ELR (cell line): ENCODE measurements around the gene C19orf81.
"Not testable (repeated sequence)": the region's sequence is repeated elsewhere in the genome, so short reads cannot be mapped to it uniquely, and the experiment has no call there.

ENCODE experiments used
- DNase-seq: peaks from one replicate; pipeline ENCODE4 v3.0.0-alpha.2; 2015; ENCODE audit warnings: low read depth

C19orf81 gene

GRCh38 chr19:50649433-50650391 is at the start of gene C19orf81:
Gene C19orf81 (plus strand): TSS chr19:50649445. CDS start chr19:50649445, 0 bp downstream.
- peak; percentile 55 for DNase-seq

DNA sequence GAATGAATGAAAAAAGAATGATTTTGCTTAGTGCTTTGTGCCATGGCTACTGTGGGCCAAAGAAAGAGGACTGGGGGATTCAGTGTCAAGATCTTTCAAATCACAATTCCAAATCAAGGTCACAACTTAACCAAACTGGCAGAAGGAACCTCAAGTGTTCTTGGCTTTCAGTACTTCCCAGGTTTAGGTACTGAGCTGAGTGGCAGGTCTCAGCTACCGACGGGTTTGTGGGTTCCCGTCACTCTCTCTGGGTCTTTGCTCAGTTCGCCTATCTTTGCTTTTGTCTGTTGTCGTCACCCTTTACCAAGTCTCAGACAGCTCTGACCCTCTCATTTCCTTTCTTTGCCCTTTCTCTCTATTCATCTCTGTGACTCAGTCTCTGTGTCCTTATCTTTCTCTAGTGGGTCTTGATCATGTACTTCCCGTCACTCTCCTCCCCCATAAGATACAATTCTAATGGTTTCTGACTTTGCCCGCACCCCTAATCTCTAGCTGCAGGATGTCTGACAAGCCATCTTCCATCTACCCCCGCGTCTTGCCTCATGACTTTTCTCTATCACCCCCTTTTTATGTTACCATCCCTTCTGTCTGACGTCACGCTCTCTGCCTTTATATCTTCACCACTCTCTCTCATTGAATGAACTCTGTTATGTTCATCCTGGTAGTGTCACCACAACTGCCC is 47.7 kb upstream of the C19orf81 start:
- DNase-seq, result no peak

- no peak for DNase-seq
These were observed 47.2 kb upstream of the C19orf81 start for GRCh38 chr19:50602089-50602422.

DNA sequence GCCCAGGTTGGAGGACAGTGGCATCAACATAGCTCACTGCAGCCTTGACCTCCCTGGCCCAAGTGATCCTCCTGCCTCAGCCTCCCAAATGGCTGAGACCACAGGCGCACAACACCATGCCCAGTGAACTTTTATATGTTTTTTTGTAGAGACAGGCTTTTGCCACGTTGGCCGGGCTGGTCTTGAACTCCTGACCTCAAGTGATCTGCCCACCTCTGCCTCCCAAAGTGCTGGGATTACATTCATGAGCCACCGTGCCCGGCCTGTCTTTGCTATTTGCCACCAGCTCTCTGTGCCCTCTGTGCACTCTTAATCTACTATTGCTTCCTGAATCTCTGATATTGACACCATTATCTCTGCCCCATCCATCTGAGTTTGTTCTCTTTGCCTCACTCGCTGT is 46.7 kb upstream of the C19orf81 start:
- no peak for DNase-seq

GRCh38 chr19:50602935-50603334 is 46.3 kb upstream of the C19orf81 start:
- no peak for DNase-seq

DNA sequence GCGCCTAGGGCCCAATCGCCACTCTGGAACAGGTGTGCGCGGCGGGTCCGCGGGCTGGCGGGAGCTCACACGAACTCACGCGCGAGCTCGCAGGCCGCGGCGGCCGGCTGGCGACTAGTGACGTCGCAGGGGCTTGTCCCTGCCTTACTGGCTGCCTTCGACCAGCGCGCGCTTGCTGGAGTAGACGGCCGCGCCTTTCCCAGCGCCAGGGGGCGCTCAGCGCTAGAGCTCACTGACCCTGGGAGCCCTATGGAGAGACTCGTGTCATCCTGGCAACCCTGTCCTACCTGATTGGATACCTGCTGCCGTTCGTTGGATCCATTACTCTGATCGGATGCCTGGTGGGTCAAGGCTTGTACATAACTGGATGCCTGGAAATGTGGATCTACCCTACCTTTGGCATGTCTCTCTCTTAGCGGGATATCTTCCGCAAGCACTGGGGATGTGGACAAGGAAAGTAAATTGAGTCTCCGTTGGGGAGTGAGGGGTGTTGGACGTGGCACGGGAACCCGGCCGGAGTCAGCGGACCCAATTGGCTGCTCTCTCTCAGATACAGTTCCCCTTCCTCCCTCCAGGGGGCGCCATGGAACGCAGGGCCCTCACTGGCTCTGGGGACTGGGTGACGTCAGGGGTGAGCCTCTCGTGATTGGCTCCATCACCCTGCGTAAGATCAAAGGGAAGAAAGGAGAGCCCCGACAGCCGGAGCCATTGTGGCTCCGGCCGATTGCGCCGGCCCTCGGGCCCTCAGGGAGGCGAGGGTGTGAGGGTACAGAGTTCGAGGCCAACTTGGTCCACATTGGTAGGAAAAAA is 44.8 kb upstream of the C19orf81 start:
- not testable (repeated sequence) for DNase-seq

DNA sequence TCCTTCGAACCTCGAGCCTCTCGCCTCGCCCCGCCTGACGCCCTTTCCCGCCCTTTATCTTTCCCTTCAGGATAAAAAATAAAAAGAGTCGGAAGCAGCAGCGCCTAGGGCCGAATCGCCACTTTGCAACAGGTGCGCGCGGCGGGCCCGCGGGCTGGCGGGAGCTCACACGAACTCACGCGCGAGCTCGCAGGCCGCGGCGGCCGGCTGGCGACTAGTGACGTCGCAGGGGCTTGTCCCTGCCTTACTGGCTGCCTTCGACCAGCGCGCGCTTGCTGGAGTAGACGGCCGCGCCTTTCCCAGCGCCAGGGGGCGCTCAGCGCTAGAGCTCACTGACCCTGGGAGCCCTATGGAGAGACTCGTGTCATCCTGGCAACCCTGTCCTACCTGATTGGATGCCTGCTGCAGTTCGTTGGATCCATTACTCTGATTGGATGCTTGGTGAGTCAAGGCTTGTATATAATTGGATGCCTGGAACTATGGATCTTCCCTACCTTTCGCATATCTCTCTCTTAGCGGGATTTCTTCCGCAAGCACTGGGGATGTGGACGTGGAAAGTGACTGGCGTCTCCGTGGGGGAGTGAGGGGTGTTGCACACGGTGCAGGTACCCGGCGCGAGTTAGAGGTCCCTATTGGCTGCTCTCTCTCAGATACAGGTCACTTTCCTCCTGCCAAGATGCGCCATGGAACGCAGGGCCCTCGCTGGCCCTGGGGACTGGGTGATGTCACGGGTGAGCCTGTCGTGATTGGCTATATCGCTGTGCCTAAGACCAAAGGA is 43.0 kb upstream of the C19orf81 start:
- not testable (repeated sequence) for DNase-seq

- no peak for DNase-seq
These were observed 41.9 kb upstream of the C19orf81 start for GRCh38 chr19:50607388-50607787.

- peak; percentile 43 for DNase-seq
These were observed 41.1 kb upstream of the C19orf81 start for GRCh38 chr19:50607874-50608785.

DNA sequence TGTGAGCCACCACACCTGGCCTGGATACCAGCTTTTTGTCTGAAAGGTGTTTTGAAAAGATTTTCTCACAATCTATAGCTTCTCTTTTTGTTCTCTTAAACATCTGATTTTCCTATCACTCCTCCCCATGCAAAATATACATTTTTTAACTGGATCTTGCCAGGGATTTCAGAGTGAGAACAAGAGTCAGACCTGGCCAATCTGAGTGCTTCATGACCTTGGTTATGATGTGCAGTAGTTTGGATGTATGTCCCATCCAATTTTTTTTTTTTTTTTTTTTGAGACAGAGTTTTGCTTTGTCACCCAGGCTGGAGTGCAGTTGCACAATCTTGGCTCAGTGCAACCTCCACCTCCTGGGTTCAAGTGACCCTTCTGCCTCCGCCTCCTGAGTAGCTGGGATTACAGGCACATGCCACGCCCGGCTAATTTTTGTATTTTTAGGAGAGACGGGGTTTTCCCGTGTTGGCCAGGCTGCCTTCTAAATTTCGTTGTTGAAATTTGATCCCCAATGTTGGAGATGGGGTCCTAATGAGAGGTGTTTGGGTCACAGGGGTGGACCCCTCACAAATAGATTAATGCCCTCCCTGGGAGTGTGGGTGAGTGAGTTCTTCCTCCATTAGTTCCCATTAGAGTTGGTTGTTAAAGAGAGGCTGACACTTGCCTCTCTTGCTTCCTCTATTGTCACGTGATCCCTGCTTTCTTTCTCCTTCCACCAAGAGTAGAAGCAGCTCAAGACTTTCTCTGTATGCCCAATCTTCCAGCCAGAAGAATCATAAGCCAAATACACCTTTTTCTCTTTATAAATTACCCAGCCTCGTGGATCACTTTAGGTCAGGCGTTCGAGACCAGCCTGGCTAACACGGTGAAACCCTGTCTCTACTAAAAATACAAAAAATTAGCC is 36.5 kb upstream of the C19orf81 start:
- DNase-seq, result not testable (repeated sequence)

GRCh38 chr19:50618379-50618778 is 30.9 kb upstream of the C19orf81 start:
- DNase-seq, result not testable (repeated sequence)

DNA sequence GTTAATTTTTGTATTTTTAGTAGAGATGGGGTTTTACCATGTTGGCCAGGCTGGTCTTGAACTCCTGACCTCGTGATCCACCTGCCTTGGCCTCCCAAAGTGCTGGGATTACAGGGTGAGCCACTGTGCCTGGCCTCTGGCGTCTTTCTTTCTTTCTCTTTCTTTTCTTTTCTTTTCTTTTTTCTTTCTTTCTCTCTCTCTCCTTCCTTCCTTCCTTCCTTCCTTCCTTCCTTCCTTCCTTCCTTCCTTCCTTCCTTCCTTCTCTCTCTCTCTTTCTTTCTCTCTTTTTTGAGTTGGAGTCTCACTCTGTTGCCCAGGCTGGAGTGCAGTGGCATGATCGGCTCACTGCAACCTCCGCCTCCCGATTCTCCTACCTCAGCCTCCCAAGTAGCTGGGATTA is 30.1 kb upstream of the C19orf81 start:
- not testable (repeated sequence) for DNase-seq

DNA sequence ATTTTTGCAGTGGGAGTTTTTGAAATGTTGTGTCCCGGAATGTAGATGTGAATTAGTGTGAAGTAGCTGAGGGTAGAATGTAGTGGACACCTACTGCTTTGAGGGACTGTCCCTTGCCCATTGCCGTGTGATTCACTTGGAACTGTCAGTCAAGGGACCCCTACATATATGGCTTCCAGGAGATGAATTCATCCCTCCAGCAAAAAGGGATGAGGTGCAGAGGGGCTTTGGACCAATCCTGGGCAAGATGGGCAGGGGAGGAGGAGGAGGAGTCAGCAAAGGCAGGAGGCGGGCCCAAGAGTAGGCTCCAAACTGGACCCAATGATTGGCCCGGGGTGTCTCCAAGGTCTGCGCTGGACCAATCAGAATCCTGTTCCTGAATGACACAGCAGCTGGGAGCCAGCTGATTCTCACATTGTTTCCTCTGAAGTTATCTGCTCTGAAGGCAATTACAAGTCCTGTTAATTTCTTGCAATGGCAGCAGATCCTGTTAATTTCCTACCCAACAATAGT is 28.8 kb upstream of the C19orf81 start:
- DNase-seq, result not testable (repeated sequence)

- no peak for DNase-seq
These were observed 24.2 kb upstream of the C19orf81 start for GRCh38 chr19:50624949-50625600.

GRCh38 chr19:50626011-50626410 is 23.2 kb upstream of the C19orf81 start:
- DNase-seq, result no peak

DNA sequence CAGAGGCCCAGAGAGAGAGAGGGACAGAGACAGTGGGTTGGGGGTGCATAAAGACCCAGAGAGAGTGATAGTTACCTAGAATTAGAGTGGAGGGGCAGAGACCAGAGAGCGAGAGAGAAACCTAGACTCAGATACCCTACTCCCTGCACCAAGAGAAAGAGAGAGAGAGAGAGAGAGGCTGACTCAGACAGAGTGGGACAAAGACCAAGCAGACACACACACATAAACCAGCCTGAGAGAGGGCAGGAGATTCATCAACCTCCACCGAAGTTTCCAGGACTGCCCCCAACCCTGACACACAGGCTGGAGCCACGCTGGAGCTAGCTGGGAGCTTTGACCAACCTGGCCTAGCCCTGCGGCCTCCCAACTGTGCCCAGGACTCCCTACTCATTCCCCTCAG is 22.4 kb upstream of the C19orf81 start:
- no peak for DNase-seq

DNA sequence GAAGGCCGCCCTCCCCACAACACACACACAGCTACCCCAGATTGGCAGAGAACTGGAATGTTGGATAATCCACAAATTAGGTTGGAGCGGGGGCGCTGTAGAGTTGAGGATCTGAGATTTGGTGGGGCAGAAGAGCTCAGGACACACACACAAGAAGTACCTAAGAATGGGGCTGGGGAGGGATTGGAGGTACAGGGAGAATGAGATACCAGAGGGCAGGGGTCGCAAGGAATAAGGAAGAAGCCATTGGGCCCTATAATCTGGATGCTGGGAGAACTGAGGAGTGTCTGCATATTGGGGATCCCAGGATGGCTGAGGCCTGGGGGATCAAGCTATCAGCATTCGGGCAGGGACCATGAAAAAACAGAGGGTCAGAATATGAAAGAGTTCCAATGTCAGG is 21.1 kb upstream of the C19orf81 start:
- DNase-seq, result no peak

DNA sequence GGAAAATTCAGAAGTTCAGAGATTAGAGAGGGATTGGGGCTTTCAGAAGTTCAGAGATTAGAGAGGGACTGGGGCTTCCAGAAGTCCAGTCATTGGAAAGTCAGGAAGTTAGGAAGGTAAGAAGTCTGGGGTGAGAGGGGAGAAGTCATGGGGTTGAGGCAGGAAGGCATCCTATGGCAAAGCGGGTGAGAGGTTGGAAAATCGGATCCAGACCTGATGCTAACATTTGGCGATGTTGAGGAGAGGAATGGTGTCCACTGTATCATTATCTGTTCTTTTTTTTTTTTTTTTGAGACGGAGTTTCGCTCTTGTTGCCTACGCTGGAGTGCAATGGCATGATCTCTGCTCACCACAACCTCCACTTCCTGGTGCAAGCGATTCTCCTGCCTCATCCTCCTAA is 20.7 kb upstream of the C19orf81 start:
- no peak for DNase-seq

- DNase-seq, result no peak
These were observed 20.1 kb upstream of the C19orf81 start for GRCh38 chr19:50629194-50629593.
